Endothelial cell of umbilical vein (primary cell): Measurements from ENCODE around the gene OR8A1. TPM values are rescaled to one million over a fixed set of nuclear protein-coding genes. Genes with fewer than 3 reads are reported as not detected.

Experiments used
- BruUV-seq: library from RNA; stranded (reverse); fragments of 400-500 nt; replicated peaks from 2 replicates; lab custom pipeline; 2021; lab: Mats Ljungman, UMichigan
- CTCF ChIA-PET: fragments of 300-600, 350-600 bp; sonication (Branson Sonifier 250); formaldehyde crosslinking; loops from one replicate; lab custom pipeline; 2021; ENCODE audit warnings: antibody characterized with exemption, inconsistent platforms; lab: Charles Lee
- POLR2A ChIA-PET: fragments of 300-600, 350-600 bp; sonication (Branson Sonifier 250); formaldehyde crosslinking; loops from one replicate; lab custom pipeline; 2021; ENCODE audit warnings: antibody characterized with exemption, inconsistent platforms; lab: Charles Lee
- DNase-seq: peaks from one replicate; pipeline ENCODE4 v3.0.0-alpha.2; 2011; ENCODE audit warnings: low read depth, low spot score
- FAIRE-seq: peaks from 2 replicates; lab custom pipeline; 2011; peaks lifted over from hg19 to GRCh38; lab: Jason Lieb, UNC
- H2AFZ ChIP-seq: 2 replicates; pipeline ENCODE4 v1.6.0; 2012; ENCODE audit warnings: low read depth, low read length, control low read depth, inconsistent platforms
- H3K27ac ChIP-seq: 2 replicates; pipeline ENCODE4 v1.5.1; 2011; ENCODE audit warnings: low read depth, mild to moderate bottlenecking, control low read depth, low read length, moderate library complexity; ENCODE audit not compliant: insufficient read depth
- H3K27me3 ChIP-seq, 2 experiments: 2 replicates each; pipeline versions ENCODE4 v1.6.0 to v1.6.1; 2011; ENCODE audit warnings: low read length in 2 of 2, mixed read lengths in 1 of 2; ENCODE audit not compliant: control insufficient read depth in 2 of 2, insufficient read depth in 2 of 2
- H3K36me3 ChIP-seq, 2 experiments: 2 replicates in 1 of 2; 3 replicates in 1 of 2; pipeline ENCODE4 v1.5.1; 2011; ENCODE audit warnings: low read length in 2 of 2, mild to moderate bottlenecking in 1 of 2, moderate library complexity in 1 of 2; ENCODE audit not compliant: control insufficient read depth in 2 of 2, insufficient read depth in 2 of 2; ENCODE audit errors: extremely low read depth in 1 of 2
- H3K4me1 ChIP-seq: 3 replicates; pipeline ENCODE4 v1.5.1; 2011; ENCODE audit warnings: mild to moderate bottlenecking, low read length; ENCODE audit not compliant: control insufficient read depth, insufficient read depth; ENCODE audit errors: extremely low read depth
- H3K4me2 ChIP-seq: 2 replicates; pipeline ENCODE4 v1.6.1; 2011; ENCODE audit warnings: low read length, control low read depth, mixed read lengths; ENCODE audit not compliant: insufficient read depth
- H3K4me3 ChIP-seq, 3 experiments: fragments of 200-600 bp in 1 of 3; sonication (generic), shearing (Covaris generic) in 1 of 3; replicated peaks in 1 of 3; 2 replicates each; pipeline ENCODE4 v1.5.1; 2011 to 2016; ENCODE audit warnings: control low read depth in 3 of 3, low read length in 3 of 3, mild to moderate bottlenecking in 2 of 3, inconsistent platforms in 1 of 3, low read depth in 1 of 3, moderate library complexity in 1 of 3; ENCODE audit not compliant: insufficient read depth in 1 of 3
- H3K79me2 ChIP-seq: 2 replicates; pipeline ENCODE4 v1.6.0; 2012; ENCODE audit warnings: low read length, inconsistent platforms; ENCODE audit not compliant: control insufficient read depth, insufficient read depth
- H3K9ac ChIP-seq: replicated peaks from 2 replicates; pipeline ENCODE3; 2011; ENCODE audit warnings: low read length, control low read depth; ENCODE audit not compliant: insufficient read depth; ENCODE audit errors: extremely low read depth
- H3K9me1 ChIP-seq: replicated peaks from 3 replicates; pipeline ENCODE4 v1.6.0; 2011; ENCODE audit warnings: mild to moderate bottlenecking, low read length; ENCODE audit not compliant: control insufficient read depth, insufficient read depth; ENCODE audit errors: extremely low read depth
- H3K9me3 ChIP-seq: replicated peaks from 2 replicates; pipeline ENCODE4 v1.5.1; 2012; ENCODE audit warnings: low read length, inconsistent platforms; ENCODE audit not compliant: control insufficient read depth, insufficient read depth
- H4K20me1 ChIP-seq: replicated peaks from 2 replicates; pipeline ENCODE3; 2011; ENCODE audit warnings: mild to moderate bottlenecking, low read length; ENCODE audit not compliant: control insufficient read depth, insufficient read depth; ENCODE audit errors: extremely low read depth
- CTCF ChIP-seq, 2 donors: IDR thresholded peaks; 1 replicate in 1 of 2; 2 replicates in 1 of 2; pipeline ENCODE4 v1.5.1; 2011; ENCODE audit warnings: low read length in 2 of 2, mild to moderate bottlenecking in 2 of 2, moderate library complexity in 2 of 2, control low read depth in 1 of 2, inconsistent platforms in 1 of 2, low read depth in 1 of 2; ENCODE audit not compliant: insufficient read depth in 1 of 2; ENCODE audit errors: extremely low read depth in 1 of 2
- FOS ChIP-seq: IDR thresholded peaks from 2 replicates; pipeline ENCODE4 v1.6.1; 2011; ENCODE audit warnings: mild to moderate bottlenecking, low read length, moderate library complexity, borderline replicate concordance; ENCODE audit not compliant: insufficient read depth
- JUN ChIP-seq: IDR thresholded peaks from 2 replicates; pipeline ENCODE4 v1.6.1; 2011; ENCODE audit warnings: borderline replicate concordance, low read depth; ENCODE audit not compliant: insufficient read length, insufficient read depth
- MYC ChIP-seq: IDR thresholded peaks from one replicate; pipeline ENCODE4 v1.6.1; 2011; ENCODE audit warnings: mild to moderate bottlenecking, low read depth, low read length
- POLR2A ChIP-seq: IDR thresholded peaks from 2 replicates; pipeline ENCODE4 v1.6.1; 2012; ENCODE audit warnings: low read depth, mild to moderate bottlenecking, control low read depth, low read length
- POLR2AphosphoS5 ChIP-seq: IDR thresholded peaks from 2 replicates; pipeline ENCODE4 v1.6.1; 2012; ENCODE audit warnings: low read depth, mild to moderate bottlenecking, control low read depth, low read length, moderate library complexity; ENCODE audit not compliant: insufficient read depth
- dilution Hi-C: fragments of 300-500 bp; cut with MboI; formaldehyde crosslinking; loops from one replicate; pipeline ENCODE4 v1.15.0; 2019; ENCODE audit warnings: low sequenced_read_pairs; ENCODE audit not compliant: extremely low pct_ligation_motif_present
- intact Hi-C: fragments of 100-400 bp; cut with micrococcal nuclease; formaldehyde crosslinking; loops from one replicate; pipeline ENCODE4 v1.10.0; 2022
- polyA plus RNA-seq, 4 experiments: library from polyadenylated mRNA; depleted of rRNA in 3 of 4; stranded (reverse) in 3 of 4; unstranded in 1 of 4; fragments of >200 nt; gene quantifications; 2 replicates each; pipeline versions ENCODE4 v1.2.1 to v1.2.3, GENCODE V29; 2011 to 2012; ENCODE audit warnings: missing spikeins in 1 of 4
- total RNA-seq: library from RNA; stranded (reverse); gene quantifications from 2 replicates; pipeline ENCODE4 v1.2.3, GENCODE V29; 2021

OR8A1 gene
- total and polyA plus RNA-seq, 2 donors (not counting 3 experiments of a cell fraction or from before 2014, with no cell fraction given) = not detected

- intact Hi-C loops (no loop called here), dilution Hi-C loops (no loop called here)
- POLR2A ChIA-PET = no interaction called here
- Histone ChIP-seq H3K27ac (no peak overlapping the region), H3K9ac (no peak overlapping the region), H3K9me1 (no peaks in the 10 kb centered on the region), H3K36me3 (no peaks in the 10 kb centered on the region), H3K27me3 (peaks cover 0 to 3% of the 10 kb centered on the region in 2 experiments), H3K9me3 (no peaks in the 10 kb centered on the region), H2AFZ (no peak overlapping the region), H3K4me1 (no peaks in the 10 kb centered on the region), H3K79me2 (no peaks in the 10 kb centered on the region), H3K4me3 (no peak overlapping the region), H3K4me2 (no peak overlapping the region), H4K20me1 (no peaks in the 10 kb centered on the region)
- BruUV-seq = no TSS peak
- DNase-seq (no peak), FAIRE-seq (no peak)
- TF ChIP-seq MYC (no peak), POLR2A (no peak), POLR2AphosphoS5 (no peak), FOS (no peak)
- CTCF ChIA-PET = no interaction called here
Observed at GRCh38 chr11:124605719-124606118, 35.9 kb downstream of the OR8A1 start.

- no peak overlapping the region for H3K4me3 ChIP-seq
- H3K27me3 ChIP-seq = no peaks in the 10 kb centered on the region
- no peaks in the 10 kb centered on the region for H3K79me2 ChIP-seq
- intact Hi-C loops = no loop called here
- TF ChIP-seq JUN = no peak
- TF ChIP-seq CTCF (IDR thresholded peaks at IDR 0.05; ENCODE audit: extremely low read depth in 1 of 2, insufficient read depth in 1 of 2, low read depth in 1 of 2, low read length in 2 of 2) = no peak
- H3K9ac ChIP-seq = no peak overlapping the region
- H2AFZ ChIP-seq = no peak overlapping the region
- POLR2A ChIA-PET = no interaction called here
- no peaks in the 10 kb centered on the region for H3K9me1 ChIP-seq
- H3K27ac ChIP-seq = no peak overlapping the region
- CTCF ChIA-PET = interaction anchor here (1.0 to 1.4 kb wide), 2 partner anchors 22 to 537 kb away, joined by 3 to 4 read pairs; no protein-coding TSS in a partner anchor
- FAIRE-seq (no peak), DNase-seq (no peak)
- H3K4me2 ChIP-seq = no peak overlapping the region
- H3K36me3 ChIP-seq = no peaks in the 10 kb centered on the region
- H4K20me1 ChIP-seq = no peaks in the 10 kb centered on the region
- no peaks in the 10 kb centered on the region for H3K4me1 ChIP-seq
- H3K9me3 ChIP-seq = no peaks in the 10 kb centered on the region
- BruUV-seq = no TSS peak
- dilution Hi-C loops = no loop called here
Observed at GRCh38 chr11:124608147-124608546, 38.4 kb downstream of the OR8A1 start.
